Smooth muscle cell (in vitro differentiated cells): ENCODE data around the gene SMG6. TPM values are rescaled to one million over a fixed set of nuclear protein-coding genes. Genes with fewer than 3 reads are reported as not detected.

Source experiments
- DNase-seq: peaks from one replicate; lab custom pipeline; 2025; ENCODE audit not compliant: unreplicated experiment; lab: John Stamatoyannopoulos, UW
- H2AFZ ChIP-seq: fragments of 200-600 bp; sonication (generic); 2 replicates; pipeline ENCODE4 v1.6.0; 2016; ENCODE audit warnings: antibody characterized with exemption, low read depth, mild to moderate bottlenecking
- H3F3A ChIP-seq: fragments of 200-600 bp; sonication (generic); 2 replicates; pipeline ENCODE4 v1.6.0; 2017; ENCODE audit warnings: antibody characterized with exemption, low read depth
- H3K27ac ChIP-seq: fragments of 200-600 bp; sonication (generic); 2 replicates; pipeline ENCODE4 v1.5.1; 2016; ENCODE audit warnings: low read depth, mild to moderate bottlenecking
- H3K27me3 ChIP-seq: fragments of 200-600 bp; sonication (generic); 2 replicates; pipeline ENCODE4 v1.6.1; 2016; ENCODE audit warnings: low read depth, mild to moderate bottlenecking
- H3K36me3 ChIP-seq: fragments of 200-600 bp; sonication (generic); 2 replicates; pipeline ENCODE4 v1.5.1; 2016; ENCODE audit warnings: low read depth
- H3K4me1 ChIP-seq: fragments of 200-600 bp; sonication (generic); 2 replicates; pipeline ENCODE4 v1.5.1; 2016; ENCODE audit warnings: low read depth
- H3K4me2 ChIP-seq: fragments of 200-600 bp; sonication (generic); 2 replicates; pipeline ENCODE4 v1.6.0; 2016; ENCODE audit warnings: mild to moderate bottlenecking
- H3K4me3 ChIP-seq: fragments of 200-600 bp; sonication (generic); 2 replicates; pipeline ENCODE4 v1.5.1; 2016; ENCODE audit warnings: mild to moderate bottlenecking
- H3K79me2 ChIP-seq: fragments of 200-600 bp; sonication (generic); 2 replicates; pipeline ENCODE4 v1.6.0; 2016; ENCODE audit warnings: low read depth, mild to moderate bottlenecking
- H3K9ac ChIP-seq: fragments of 200-600 bp; sonication (generic); 2 replicates; pipeline ENCODE4 v1.6.0; 2016; ENCODE audit warnings: low read depth
- H3K9me3 ChIP-seq: fragments of 200-600 bp; sonication (generic); replicated peaks from 2 replicates; pipeline ENCODE4 v1.5.1; 2016; ENCODE audit warnings: low read depth
- H4K20me1 ChIP-seq: fragments of 200-600 bp; sonication (generic); 2 replicates; pipeline ENCODE4 v1.6.0; 2016; ENCODE audit warnings: low read depth
- CTCF ChIP-seq: fragments of 200-600 bp; sonication (generic); IDR thresholded peaks from 2 replicates; pipeline ENCODE4 v1.5.1; 2017; ENCODE audit warnings: borderline replicate concordance, mild to moderate bottlenecking, antibody characterized with exemption; ENCODE audit not compliant: insufficient read depth, poor library complexity, severe bottlenecking
- WGBS: methylation state at CpG from one replicate; pipeline ENCODE4 v1.1.7; 2016; ENCODE audit warnings: low lambda C conversion rate; 5-methylcytosine and 5-hydroxymethylcytosine counted together
- polyA plus RNA-seq: library from polyadenylated mRNA; unstranded; fragments of >200 nt; fragmentation: Nextera tagmentation; extraction: Ambion mirVana; gene quantifications from 2 replicates; pipeline ENCODE4 v1.2.1, GENCODE V29; 2016
- total RNA-seq: library from RNA; depleted of rRNA; stranded (reverse); fragments of >200 nt; gene quantifications from 2 replicates; pipeline ENCODE4 v1.2.3, GENCODE V29; 2014

SMG6 gene
- total and polyA plus RNA-seq, 2 experiments from 2014 or later = 10.6 to 21.4 TPM

GRCh38 chr17:2238432-2239169 is 65.0 kb downstream of the SMG6 start:
- no peak overlapping the region for H2AFZ ChIP-seq
- TF ChIP-seq CTCF = no peak
- H3K4me1 ChIP-seq = peaks cover 2% of the 10 kb centered on the region
- H3K27me3 ChIP-seq = no peaks in the 10 kb centered on the region
- no peak overlapping the region for H3K4me3 ChIP-seq
- no peak for DNase-seq
- H3K4me2 ChIP-seq = no peak overlapping the region
- no peak overlapping the region for H3K9ac ChIP-seq
- no peaks in the 10 kb centered on the region for H3K9me3 ChIP-seq
- H4K20me1 ChIP-seq = peaks cover 2% of the 10 kb centered on the region
- H3K27ac ChIP-seq = peak overlapping the region; percentile 79
- 64% methylated on average over 15 of the region's 15 CpGs for WGBS
- H3F3A ChIP-seq = peaks cover 7% of the 10 kb centered on the region
- no peaks in the 10 kb centered on the region for H3K79me2 ChIP-seq
- H3K36me3 ChIP-seq = no peaks in the 10 kb centered on the region

- Histone ChIP-seq H3K36me3 (no peaks in the 10 kb centered on the region), H3K9me3 (no peaks in the 10 kb centered on the region), H3K4me3 (no peak overlapping the region), H3K9ac (no peak overlapping the region), H3K4me1 (peaks cover 2% of the 10 kb centered on the region), H3K27ac (no peak overlapping the region), H3K79me2 (no peaks in the 10 kb centered on the region), H2AFZ (no peak overlapping the region), H3K27me3 (no peaks in the 10 kb centered on the region), H4K20me1 (peaks cover 3% of the 10 kb centered on the region), H3K4me2 (no peak overlapping the region), H3F3A (peaks cover 14% of the 10 kb centered on the region)
- TF ChIP-seq CTCF = no peak
- DNase-seq = no peak
- 85% methylated on average over 3 of the region's 3 CpGs for WGBS
Observed at GRCh38 chr17:2237950-2238349, 65.6 kb downstream of the SMG6 start.

- no peak for DNase-seq
- H3K4me1 ChIP-seq = peaks cover 2% of the 10 kb centered on the region
- no peak overlapping the region for H3K9ac ChIP-seq
- H3F3A ChIP-seq = peaks cover 16% of the 10 kb centered on the region
- WGBS = 89% methylated on average over 5 of the region's 5 CpGs
- no peak overlapping the region for H3K27ac ChIP-seq
- no peak overlapping the region for H3K4me3 ChIP-seq
- H2AFZ ChIP-seq = no peak overlapping the region
- H3K9me3 ChIP-seq = no peaks in the 10 kb centered on the region
- H4K20me1 ChIP-seq = peaks cover 3% of the 10 kb centered on the region
- H3K36me3 ChIP-seq = no peaks in the 10 kb centered on the region
- no peak overlapping the region for H3K4me2 ChIP-seq
- H3K27me3 ChIP-seq = no peaks in the 10 kb centered on the region
- no peak for TF ChIP-seq CTCF
- H3K79me2 ChIP-seq = no peaks in the 10 kb centered on the region
Observed at GRCh38 chr17:2237521-2237921, 66.1 kb downstream of the SMG6 start.

- WGBS = 75% methylated on average over 6 of the region's 6 CpGs
- no peak for DNase-seq
Observed at GRCh38 chr17:2235792-2236366, 67.7 kb downstream of the SMG6 start.

More at GRCh38 chr17:2235792-2236366, 67.7 kb downstream of the SMG6 start:
- Histone ChIP-seq H3K4me2 (no peak overlapping the region), H3K79me2 (no peaks in the 10 kb centered on the region), H3K27me3 (no peaks in the 10 kb centered on the region), H3K9ac (no peak overlapping the region), H3F3A (peaks cover 16% of the 10 kb centered on the region), H2AFZ (no peak overlapping the region), H3K36me3 (no peaks in the 10 kb centered on the region), H3K4me1 (peaks cover 2% of the 10 kb centered on the region), H3K9me3 (no peaks in the 10 kb centered on the region), H3K4me3 (no peak overlapping the region), H4K20me1 (peaks cover 13% of the 10 kb centered on the region), H3K27ac (no peak overlapping the region)
- no peak for TF ChIP-seq CTCF
